Astrocyte of the spinal cord (primary cell): ENCODE results near the gene COQ7.

Source experiments
- DNase-seq: peaks from one replicate; pipeline ENCODE4 v3.0.0; 2011; ENCODE audit warnings: low read depth, low spot score
- H3K4me3 ChIP-seq: 2 replicates; pipeline ENCODE4 v1.5.1; 2011; ENCODE audit warnings: low read depth, mild to moderate bottlenecking, low read length, moderate library complexity
- in situ Hi-C: cut with HindIII; loops from 2 replicates; pipeline ENCODE4 v1.10.0; 2017; ENCODE audit warnings: low sequenced_read_pairs
- TF ChIP-seq, protein P1 (sequence below): IDR thresholded peaks from 2 replicates; pipeline ENCODE4 v1.5.1; 2012; ENCODE audit warnings: low read depth, mild to moderate bottlenecking, low read length, inconsistent platforms

The COQ7 gene

DNA sequence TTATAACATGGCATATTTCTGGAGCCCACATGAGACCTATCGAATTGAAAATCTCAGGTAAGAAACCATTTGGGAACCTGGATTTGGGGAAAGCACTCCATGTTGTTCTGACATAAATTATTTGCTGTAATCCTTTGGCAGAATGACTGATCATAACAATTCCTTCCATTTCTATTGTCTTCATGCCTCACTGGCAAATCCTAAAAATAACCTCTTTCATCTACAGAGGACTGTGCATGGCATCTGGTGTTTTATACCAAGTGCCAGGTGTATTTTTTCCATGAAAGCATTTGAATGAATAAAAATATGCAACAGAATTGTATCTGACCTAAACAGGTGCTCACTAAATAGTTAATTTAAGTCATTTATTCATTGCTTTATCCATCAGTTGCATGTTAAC lies 33.7 kb upstream of the COQ7 start:
- TF ChIP-seq, protein P1, sequence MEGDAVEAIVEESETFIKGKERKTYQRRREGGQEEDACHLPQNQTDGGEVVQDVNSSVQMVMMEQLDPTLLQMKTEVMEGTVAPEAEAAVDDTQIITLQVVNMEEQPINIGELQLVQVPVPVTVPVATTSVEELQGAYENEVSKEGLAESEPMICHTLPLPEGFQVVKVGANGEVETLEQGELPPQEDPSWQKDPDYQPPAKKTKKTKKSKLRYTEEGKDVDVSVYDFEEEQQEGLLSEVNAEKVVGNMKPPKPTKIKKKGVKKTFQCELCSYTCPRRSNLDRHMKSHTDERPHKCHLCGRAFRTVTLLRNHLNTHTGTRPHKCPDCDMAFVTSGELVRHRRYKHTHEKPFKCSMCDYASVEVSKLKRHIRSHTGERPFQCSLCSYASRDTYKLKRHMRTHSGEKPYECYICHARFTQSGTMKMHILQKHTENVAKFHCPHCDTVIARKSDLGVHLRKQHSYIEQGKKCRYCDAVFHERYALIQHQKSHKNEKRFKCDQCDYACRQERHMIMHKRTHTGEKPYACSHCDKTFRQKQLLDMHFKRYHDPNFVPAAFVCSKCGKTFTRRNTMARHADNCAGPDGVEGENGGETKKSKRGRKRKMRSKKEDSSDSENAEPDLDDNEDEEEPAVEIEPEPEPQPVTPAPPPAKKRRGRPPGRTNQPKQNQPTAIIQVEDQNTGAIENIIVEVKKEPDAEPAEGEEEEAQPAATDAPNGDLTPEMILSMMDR, result no peak
- DNase-seq, result no peak
- no peak overlapping the region for H3K4me3 ChIP-seq
- in situ Hi-C loops, result no loop called here

DNA sequence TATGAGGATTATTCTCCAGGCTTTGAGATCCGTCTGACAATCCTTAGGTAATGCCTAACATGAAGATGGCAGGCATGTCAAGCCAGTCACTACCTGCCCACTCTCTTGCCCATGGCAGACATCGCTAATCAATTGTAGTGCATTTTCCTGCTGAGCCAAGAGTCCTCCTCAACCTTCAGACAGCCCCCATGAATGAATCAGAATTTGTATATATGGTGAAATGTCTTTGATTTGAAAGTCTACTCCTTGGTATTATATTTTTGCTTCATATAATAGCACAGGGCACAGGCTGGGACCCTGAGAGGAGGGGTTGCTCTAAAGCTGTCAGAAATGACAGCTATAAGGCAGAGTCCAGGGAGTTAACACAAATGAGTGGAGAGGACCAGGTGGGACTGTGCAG lies 27.0 kb upstream of the COQ7 start:
- no peak overlapping the region for H3K4me3 ChIP-seq
- in situ Hi-C loops, result no loop called here
- no peak for DNase-seq
- TF ChIP-seq, protein P1, result no peak

- no peak overlapping the region for H3K4me3 ChIP-seq
- in situ Hi-C loops, result no loop called here
- TF ChIP-seq, protein P1, result no peak
- no peak for DNase-seq
Observed at GRCh38 chr16:19044769-19045168, 22.6 kb upstream of the COQ7 start.

DNA sequence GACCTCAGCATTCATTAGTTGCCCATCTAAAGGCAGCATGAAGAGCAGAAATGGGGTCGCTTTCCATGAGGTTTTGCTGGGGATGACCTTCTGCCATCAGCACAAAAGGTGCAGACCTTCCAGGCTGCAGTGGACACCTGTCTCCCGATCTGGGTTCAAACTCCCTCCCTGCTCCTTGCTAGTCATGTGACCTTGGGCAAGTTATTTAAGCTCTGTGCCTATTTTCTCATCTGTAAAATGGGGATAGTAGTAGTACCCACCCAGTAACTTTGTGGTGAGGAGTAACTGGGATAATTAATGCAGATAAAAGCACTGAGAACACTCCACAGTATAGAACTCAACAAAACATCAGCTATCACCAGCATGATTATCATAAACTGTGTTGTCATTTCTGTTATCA lies 21.4 kb upstream of the COQ7 start:
- no peak for DNase-seq
- in situ Hi-C loops, result no loop called here
- TF ChIP-seq, protein P1, result no peak
- no peak overlapping the region for H3K4me3 ChIP-seq

- DNase-seq, result no peak
- TF ChIP-seq, protein P1, result no peak
- H3K4me3 ChIP-seq, result no peak overlapping the region
- in situ Hi-C loops, result no loop called here
Observed at GRCh38 chr16:19062706-19063105, 4.7 kb upstream of the COQ7 start.

DNA sequence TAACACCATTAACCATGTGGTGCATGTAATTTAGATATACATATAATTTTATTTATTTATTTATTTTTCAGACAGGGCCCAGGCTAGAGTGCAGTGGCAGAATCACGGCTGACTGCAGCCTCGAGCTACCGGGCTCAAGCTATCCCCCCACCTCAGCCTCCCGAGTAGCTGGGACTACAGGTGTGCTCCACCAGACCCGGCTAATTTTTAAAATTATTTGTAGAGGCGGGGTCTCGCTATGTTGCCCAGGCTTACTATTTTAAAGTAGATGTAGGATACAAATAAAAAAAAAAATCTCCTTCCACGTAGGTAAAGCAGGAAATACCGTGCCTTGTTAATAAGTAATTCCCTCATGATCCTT lies 446 bp upstream of the COQ7 start:
- in situ Hi-C loops, result no loop called here
- H3K4me3 ChIP-seq, result no peak overlapping the region
- TF ChIP-seq, protein P1, result no peak
- DNase-seq, result no peak

- no peak for DNase-seq
Observed at GRCh38 chr16:19068237-19068815, 912 bp downstream of the COQ7 start.

More at GRCh38 chr16:19068237-19068815, 912 bp downstream of the COQ7 start:
- in situ Hi-C loops, result no loop called here
- TF ChIP-seq, protein P1, result no peak
- H3K4me3 ChIP-seq, result peak overlapping the region; percentile 89
